GM23338 (cell line): ENCODE measurements around the gene ABHD17A. TPM values are rescaled to one million over a fixed set of nuclear protein-coding genes. Genes with fewer than 3 reads are reported as not detected.
"Not testable (repeated sequence)": the region's sequence is repeated elsewhere in the genome, so short reads cannot be mapped to it uniquely, and the experiment has no call there.

Source experiments
- ATAC-seq: fragments of 200-7000 bp; cut with Tn5 transposase; 3 replicates; pipeline ENCODE4 v1.9.1; 2020
- DNase-seq: peaks from one replicate; pipeline ENCODE4 v3.0.0-alpha.2; 2015; ENCODE audit warnings: low spot score
- H2AFZ ChIP-seq: fragments of 200-600 bp; sonication (generic); 2 replicates; pipeline ENCODE4 v1.8.0; 2016; ENCODE audit warnings: antibody characterized with exemption, mild to moderate bottlenecking, moderate library complexity
- H3F3A ChIP-seq: fragments of 200-600 bp; sonication (generic); replicated peaks from 2 replicates; pipeline ENCODE4 v1.8.0; 2017; ENCODE audit warnings: antibody characterized with exemption, mixed run types, low read depth
- H3K27ac ChIP-seq: fragments of 200-600 bp; sonication (generic); 2 replicates; pipeline ENCODE4 v1.6.1; 2016; ENCODE audit warnings: low read depth
- H3K27me3 ChIP-seq: fragments of 200-600 bp; sonication (generic); 2 replicates; pipeline ENCODE4 v1.8.0; 2016; ENCODE audit warnings: mild to moderate bottlenecking, mixed run types, moderate library complexity; ENCODE audit not compliant: insufficient read depth
- H3K36me3 ChIP-seq: fragments of 200-600 bp; sonication (generic); 2 replicates; pipeline ENCODE4 v1.8.0; 2016; ENCODE audit warnings: mild to moderate bottlenecking; ENCODE audit not compliant: insufficient read depth
- H3K4me1 ChIP-seq: fragments of 200-600 bp; sonication (generic); 2 replicates; pipeline ENCODE4 v1.8.0; 2016; ENCODE audit warnings: mild to moderate bottlenecking, moderate library complexity; ENCODE audit not compliant: insufficient read depth
- H3K4me2 ChIP-seq: fragments of 200-600 bp; sonication (generic); 2 replicates; pipeline ENCODE4 v1.7.1; 2017; ENCODE audit warnings: mixed run types
- H3K4me3 ChIP-seq: fragments of 200-600 bp; sonication (generic); 2 replicates; pipeline ENCODE4 v1.6.1; 2016; ENCODE audit warnings: mixed run types
- H3K79me2 ChIP-seq: fragments of 200-600 bp; sonication (generic); replicated peaks from 2 replicates; pipeline ENCODE4 v1.8.0; 2017; ENCODE audit warnings: mild to moderate bottlenecking; ENCODE audit not compliant: insufficient read depth
- H3K9me2 ChIP-seq: fragments of 200-600 bp; sonication (generic); 2 replicates; pipeline ENCODE4 v1.8.0; 2017; ENCODE audit not compliant: insufficient read depth
- H4K20me1 ChIP-seq: fragments of 200-600 bp; sonication (generic); replicated peaks from 2 replicates; pipeline ENCODE4 v1.8.0; 2017; ENCODE audit warnings: mild to moderate bottlenecking; ENCODE audit not compliant: insufficient read depth
- H3K27ac Mint-ChIP-seq: 2 replicates; pipeline ENCODE4 v1.8.0; 2020; ENCODE audit warnings: inconsistent platforms, mild to moderate bottlenecking, moderate library complexity, mixed read lengths
- H3K27me3 Mint-ChIP-seq: 3 replicates; pipeline ENCODE4 v1.8.0; 2022; ENCODE audit warnings: low read depth, mild to moderate bottlenecking, moderate library complexity, mixed read lengths, inconsistent platforms; ENCODE audit not compliant: insufficient read depth, poor library complexity
- H3K36me3 Mint-ChIP-seq: 3 replicates; pipeline ENCODE4 v1.8.0; 2021; ENCODE audit warnings: low read depth, mild to moderate bottlenecking, inconsistent platforms, moderate library complexity, mixed read lengths
- H3K4me1 Mint-ChIP-seq: 3 replicates; pipeline ENCODE4 v1.8.0; 2020; ENCODE audit warnings: mild to moderate bottlenecking, inconsistent platforms, mixed read lengths
- H3K4me3 Mint-ChIP-seq: 3 replicates; pipeline ENCODE4 v1.8.0; 2021; ENCODE audit warnings: moderate library complexity, mild to moderate bottlenecking, inconsistent platforms, mixed read lengths
- H3K9me3 Mint-ChIP-seq: 3 replicates; pipeline ENCODE4 v1.8.0; 2020; ENCODE audit warnings: moderate library complexity, mild to moderate bottlenecking, inconsistent platforms, mixed read lengths
- EZH2 ChIP-seq: fragments of 200-600 bp; sonication (generic); IDR thresholded peaks from one replicate; pipeline ENCODE4 v1.8.0; 2017; ENCODE audit warnings: antibody characterized with exemption, mild to moderate bottlenecking, low read depth; ENCODE audit not compliant: unreplicated experiment
- EZH2phosphoT487 ChIP-seq: fragments of 200-600 bp; sonication (generic); IDR thresholded peaks from one replicate; pipeline ENCODE4 v1.8.1; 2018; ENCODE audit warnings: antibody characterized with exemption; ENCODE audit not compliant: unreplicated experiment
- JUNB ChIP-seq: IDR thresholded peaks from one replicate; pipeline ENCODE4 v1.6.1; 2016; ENCODE audit warnings: antibody characterized with exemption; ENCODE audit not compliant: unreplicated experiment
- ZNF114 ChIP-seq: fragments of 250-450 bp; sonication (Bioruptor Pico); IDR thresholded peaks from 2 replicates; pipeline ENCODE4 v1.5.0; 2020; ENCODE audit warnings: mild to moderate bottlenecking, moderate library complexity
- polyA plus RNA-seq: library from polyadenylated mRNA; unstranded; fragments of >200 nt; fragmentation: Nextera tagmentation; extraction: Ambion mirVana; gene quantifications from 2 replicates; pipeline ENCODE4 v1.2.1, GENCODE V29; 2016
- total RNA-seq: library from RNA; depleted of rRNA; stranded (reverse); fragments of >200 nt; shearing (Covaris generic); gene quantifications from 2 replicates; pipeline ENCODE4 v1.2.3, GENCODE V29; 2014
- TF ChIP-seq, protein P1 (sequence below): fragments of 250-450 bp; sonication (Bioruptor Pico); IDR thresholded peaks from 2 replicates; pipeline ENCODE4 v1.5.0; 2020; ENCODE audit warnings: mild to moderate bottlenecking, moderate library complexity
- TF ChIP-seq, protein P2 (sequence below): IDR thresholded peaks from one replicate; pipeline ENCODE4 v1.6.1; 2018; ENCODE audit warnings: antibody characterized with exemption; ENCODE audit not compliant: unreplicated experiment

The ABHD17A gene
- total and polyA plus RNA-seq, 2 experiments from 2014 or later, result 34.2 to 99.9 TPM

DNA sequence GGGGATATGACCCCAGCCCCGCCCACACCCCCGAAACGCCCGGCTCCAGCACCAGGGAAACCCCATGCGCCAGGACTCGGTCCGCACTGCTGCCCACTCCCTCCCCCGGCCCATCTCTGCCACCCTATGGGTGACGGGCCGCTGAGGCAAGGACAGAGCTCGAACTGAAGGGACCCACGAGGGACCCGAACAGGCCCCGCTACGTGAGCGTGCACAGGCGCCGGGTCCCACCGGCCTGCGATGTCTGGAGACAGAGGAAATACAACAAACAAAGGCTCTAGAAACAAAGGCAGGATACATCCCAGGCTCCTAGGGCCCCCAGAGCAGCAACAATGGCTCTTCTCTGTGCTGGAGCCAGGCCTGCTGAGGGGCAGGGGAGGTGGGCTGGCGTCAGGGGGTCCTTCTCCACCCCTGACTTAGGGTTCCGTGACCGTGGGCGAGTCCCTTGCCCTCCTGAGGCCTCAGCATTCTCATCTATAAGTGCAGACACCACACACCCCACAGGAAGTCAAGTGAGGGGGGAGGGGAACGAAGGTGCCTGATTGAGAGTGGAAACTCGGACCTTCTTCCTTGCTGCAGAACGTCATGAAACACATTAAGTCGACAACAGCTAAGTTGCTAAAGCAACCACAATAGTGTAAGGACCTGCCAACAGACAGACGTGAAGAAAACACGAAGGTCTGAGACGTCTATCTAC lies 3.1 kb downstream of the ABHD17A start (continued):
- TF ChIP-seq, protein P1, sequence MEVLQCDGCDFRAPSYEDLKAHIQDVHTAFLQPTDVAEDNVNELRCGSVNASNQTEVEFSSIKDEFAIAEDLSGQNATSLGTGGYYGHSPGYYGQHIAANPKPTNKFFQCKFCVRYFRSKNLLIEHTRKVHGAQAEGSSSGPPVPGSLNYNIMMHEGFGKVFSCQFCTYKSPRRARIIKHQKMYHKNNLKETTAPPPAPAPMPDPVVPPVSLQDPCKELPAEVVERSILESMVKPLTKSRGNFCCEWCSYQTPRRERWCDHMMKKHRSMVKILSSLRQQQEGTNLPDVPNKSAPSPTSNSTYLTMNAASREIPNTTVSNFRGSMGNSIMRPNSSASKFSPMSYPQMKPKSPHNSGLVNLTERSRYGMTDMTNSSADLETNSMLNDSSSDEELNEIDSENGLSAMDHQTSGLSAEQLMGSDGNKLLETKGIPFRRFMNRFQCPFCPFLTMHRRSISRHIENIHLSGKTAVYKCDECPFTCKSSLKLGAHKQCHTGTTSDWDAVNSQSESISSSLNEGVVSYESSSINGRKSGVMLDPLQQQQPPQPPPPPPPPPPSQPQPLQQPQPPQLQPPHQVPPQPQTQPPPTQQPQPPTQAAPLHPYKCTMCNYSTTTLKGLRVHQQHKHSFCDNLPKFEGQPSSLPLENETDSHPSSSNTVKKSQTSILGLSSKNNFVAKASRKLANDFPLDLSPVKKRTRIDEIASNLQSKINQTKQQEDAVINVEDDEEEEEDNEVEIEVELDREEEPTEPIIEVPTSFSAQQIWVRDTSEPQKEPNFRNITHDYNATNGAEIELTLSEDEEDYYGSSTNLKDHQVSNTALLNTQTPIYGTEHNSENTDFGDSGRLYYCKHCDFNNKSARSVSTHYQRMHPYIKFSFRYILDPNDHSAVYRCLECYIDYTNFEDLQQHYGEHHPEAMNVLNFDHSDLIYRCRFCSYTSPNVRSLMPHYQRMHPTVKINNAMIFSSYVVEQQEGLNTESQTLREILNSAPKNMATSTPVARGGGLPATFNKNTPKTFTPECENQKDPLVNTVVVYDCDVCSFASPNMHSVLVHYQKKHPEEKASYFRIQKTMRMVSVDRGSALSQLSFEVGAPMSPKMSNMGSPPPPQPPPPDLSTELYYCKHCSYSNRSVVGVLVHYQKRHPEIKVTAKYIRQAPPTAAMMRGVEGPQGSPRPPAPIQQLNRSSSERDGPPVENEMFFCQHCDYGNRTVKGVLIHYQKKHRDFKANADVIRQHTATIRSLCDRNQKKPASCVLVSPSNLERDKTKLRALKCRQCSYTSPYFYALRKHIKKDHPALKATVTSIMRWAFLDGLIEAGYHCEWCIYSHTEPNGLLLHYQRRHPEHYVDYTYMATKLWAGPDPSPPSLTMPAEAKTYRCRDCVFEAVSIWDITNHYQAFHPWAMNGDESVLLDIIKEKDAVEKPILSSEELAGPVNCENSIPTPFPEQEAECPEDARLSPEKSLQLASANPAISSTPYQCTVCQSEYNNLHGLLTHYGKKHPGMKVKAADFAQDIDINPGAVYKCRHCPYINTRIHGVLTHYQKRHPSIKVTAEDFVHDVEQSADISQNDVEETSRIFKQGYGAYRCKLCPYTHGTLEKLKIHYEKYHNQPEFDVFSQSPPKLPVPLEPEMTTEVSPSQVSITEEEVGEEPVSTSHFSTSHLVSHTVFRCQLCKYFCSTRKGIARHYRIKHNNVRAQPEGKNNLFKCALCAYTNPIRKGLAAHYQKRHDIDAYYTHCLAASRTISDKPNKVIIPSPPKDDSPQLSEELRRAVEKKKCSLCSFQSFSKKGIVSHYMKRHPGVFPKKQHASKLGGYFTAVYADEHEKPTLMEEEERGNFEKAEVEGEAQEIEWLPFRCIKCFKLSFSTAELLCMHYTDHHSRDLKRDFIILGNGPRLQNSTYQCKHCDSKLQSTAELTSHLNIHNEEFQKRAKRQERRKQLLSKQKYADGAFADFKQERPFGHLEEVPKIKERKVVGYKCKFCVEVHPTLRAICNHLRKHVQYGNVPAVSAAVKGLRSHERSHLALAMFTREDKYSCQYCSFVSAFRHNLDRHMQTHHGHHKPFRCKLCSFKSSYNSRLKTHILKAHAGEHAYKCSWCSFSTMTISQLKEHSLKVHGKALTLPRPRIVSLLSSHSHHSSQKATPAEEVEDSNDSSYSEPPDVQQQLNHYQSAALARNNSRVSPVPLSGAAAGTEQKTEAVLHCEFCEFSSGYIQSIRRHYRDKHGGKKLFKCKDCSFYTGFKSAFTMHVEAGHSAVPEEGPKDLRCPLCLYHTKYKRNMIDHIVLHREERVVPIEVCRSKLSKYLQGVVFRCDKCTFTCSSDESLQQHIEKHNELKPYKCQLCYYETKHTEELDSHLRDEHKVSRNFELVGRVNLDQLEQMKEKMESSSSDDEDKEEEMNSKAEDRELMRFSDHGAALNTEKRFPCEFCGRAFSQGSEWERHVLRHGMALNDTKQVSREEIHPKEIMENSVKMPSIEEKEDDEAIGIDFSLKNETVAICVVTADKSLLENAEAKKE (CRISPR knock-in tag), result no peak
- TF ChIP-seq EZH2 (no peak), EZH2phosphoT487 (no peak), JUNB (no peak), ZNF114 (no peak)
- TF ChIP-seq, protein P2, sequence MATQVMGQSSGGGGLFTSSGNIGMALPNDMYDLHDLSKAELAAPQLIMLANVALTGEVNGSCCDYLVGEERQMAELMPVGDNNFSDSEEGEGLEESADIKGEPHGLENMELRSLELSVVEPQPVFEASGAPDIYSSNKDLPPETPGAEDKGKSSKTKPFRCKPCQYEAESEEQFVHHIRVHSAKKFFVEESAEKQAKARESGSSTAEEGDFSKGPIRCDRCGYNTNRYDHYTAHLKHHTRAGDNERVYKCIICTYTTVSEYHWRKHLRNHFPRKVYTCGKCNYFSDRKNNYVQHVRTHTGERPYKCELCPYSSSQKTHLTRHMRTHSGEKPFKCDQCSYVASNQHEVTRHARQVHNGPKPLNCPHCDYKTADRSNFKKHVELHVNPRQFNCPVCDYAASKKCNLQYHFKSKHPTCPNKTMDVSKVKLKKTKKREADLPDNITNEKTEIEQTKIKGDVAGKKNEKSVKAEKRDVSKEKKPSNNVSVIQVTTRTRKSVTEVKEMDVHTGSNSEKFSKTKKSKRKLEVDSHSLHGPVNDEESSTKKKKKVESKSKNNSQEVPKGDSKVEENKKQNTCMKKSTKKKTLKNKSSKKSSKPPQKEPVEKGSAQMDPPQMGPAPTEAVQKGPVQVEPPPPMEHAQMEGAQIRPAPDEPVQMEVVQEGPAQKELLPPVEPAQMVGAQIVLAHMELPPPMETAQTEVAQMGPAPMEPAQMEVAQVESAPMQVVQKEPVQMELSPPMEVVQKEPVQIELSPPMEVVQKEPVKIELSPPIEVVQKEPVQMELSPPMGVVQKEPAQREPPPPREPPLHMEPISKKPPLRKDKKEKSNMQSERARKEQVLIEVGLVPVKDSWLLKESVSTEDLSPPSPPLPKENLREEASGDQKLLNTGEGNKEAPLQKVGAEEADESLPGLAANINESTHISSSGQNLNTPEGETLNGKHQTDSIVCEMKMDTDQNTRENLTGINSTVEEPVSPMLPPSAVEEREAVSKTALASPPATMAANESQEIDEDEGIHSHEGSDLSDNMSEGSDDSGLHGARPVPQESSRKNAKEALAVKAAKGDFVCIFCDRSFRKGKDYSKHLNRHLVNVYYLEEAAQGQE, result no peak

DNA sequence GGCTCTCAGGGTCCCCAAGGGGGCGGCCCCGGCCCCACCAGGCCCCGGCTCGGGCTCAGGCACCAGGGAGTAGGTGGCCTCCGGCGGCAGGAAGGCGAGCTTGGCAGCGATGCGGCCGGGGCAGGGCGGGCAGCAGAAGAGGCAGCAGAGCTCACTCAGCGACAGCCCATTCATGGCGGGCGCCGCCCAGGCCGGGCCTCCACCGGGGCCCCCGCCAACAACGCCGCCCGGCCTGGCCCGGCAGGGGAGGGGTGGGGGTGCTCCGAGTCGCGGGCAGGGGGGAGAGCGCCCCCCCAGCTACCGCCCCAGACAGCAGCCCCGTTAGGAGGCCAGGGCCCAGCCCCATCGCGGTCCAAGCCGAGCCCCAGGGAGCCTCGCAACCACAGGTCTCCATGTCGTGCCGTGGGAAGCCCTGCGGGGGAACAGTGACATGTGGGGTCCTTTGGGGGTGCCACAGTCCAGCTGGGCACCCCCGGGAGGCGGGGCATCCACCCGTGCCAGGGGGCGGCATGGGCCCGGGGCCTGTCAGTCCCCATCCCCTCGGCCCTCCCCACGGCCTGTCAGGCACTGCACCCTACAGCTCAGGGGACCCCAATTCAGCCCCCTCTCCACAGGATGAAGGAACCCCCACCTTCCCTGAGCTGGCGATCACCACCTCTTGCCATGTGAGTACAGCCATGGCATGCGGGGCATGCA lies 3.8 kb downstream of the ABHD17A start:
- peaks cover 27% of the 10 kb centered on the region for H3K4me1 Mint-ChIP-seq
- H3K36me3 ChIP-seq, H3K4me3 ChIP-seq, H3K9me2 ChIP-seq, H3K9me3 Mint-ChIP-seq, DNase-seq, H2AFZ ChIP-seq, H3K4me3 Mint-ChIP-seq, H3K27ac Mint-ChIP-seq, H3K4me2 ChIP-seq, H3K36me3 Mint-ChIP-seq, H3K27me3 ChIP-seq, ATAC-seq, H3K27ac ChIP-seq, H3F3A ChIP-seq: not testable (repeated sequence)
- peaks cover 11% of the 10 kb centered on the region for H3K27me3 Mint-ChIP-seq
- H3K4me1 ChIP-seq, result peaks cover 16% of the 10 kb centered on the region; the same call in 1 of the 2 replicates
- H3K79me2 ChIP-seq, result peaks cover 27% of the 10 kb centered on the region
- H4K20me1 ChIP-seq, result peaks cover 16% of the 10 kb centered on the region
